Measurements from ENCODE around the gene TBC1D7.

- no peak for TF ChIP-seq CTCF (IDR thresholded peaks at IDR 0.05)
- no peak for TF ChIP-seq POLR2A (IDR thresholded peaks at IDR 0.05)
- no peak for TF ChIP-seq POLR2AphosphoS5 (IDR thresholded peaks at IDR 0.05)
- TF ChIP-seq EP300 (IDR thresholded peaks at IDR 0.05), result no peak
Observed at GRCh38 chr6:13287104-13287503, 41.2 kb downstream of the TBC1D7 start.
